SU-DHL-6 (cell line): ENCODE results near the gene ONECUT3.

ENCODE experiments used
- H2AFZ ChIP-seq: fragments of 200-600 bp; sonication (generic); 2 replicates; pipeline ENCODE4 v1.6.1; 2014; ENCODE audit warnings: low read depth, mild to moderate bottlenecking, moderate library complexity, mixed read lengths, antibody characterized with exemption, low read length; ENCODE audit not compliant: severe bottlenecking
- H3F3A ChIP-seq: fragments of 200-600 bp; shearing (Covaris generic); 2 replicates; pipeline ENCODE4 v1.6.0; 2016; ENCODE audit warnings: antibody characterized with exemption, mild to moderate bottlenecking; ENCODE audit not compliant: insufficient read depth
- H3K27ac ChIP-seq: fragments of 200-600 bp; sonication (generic); 2 replicates; pipeline ENCODE4 v1.5.1; 2016; ENCODE audit warnings: low read depth, mild to moderate bottlenecking, low read length, moderate library complexity, mixed read lengths
- H3K27me3 ChIP-seq: fragments of 200-600 bp; sonication (generic), shearing (Covaris generic); 2 replicates; pipeline ENCODE4 v1.6.0; 2014; ENCODE audit warnings: mild to moderate bottlenecking, low read length
- H3K36me3 ChIP-seq: fragments of 200-600 bp; sonication (generic); 2 replicates; pipeline ENCODE4 v1.6.1; 2014; ENCODE audit warnings: mild to moderate bottlenecking, low read length, mixed read lengths
- H3K4me2 ChIP-seq: fragments of 300-600, 200-600 bp; shearing (Covaris generic), sonication (generic); 2 replicates; pipeline ENCODE4 v1.6.0; 2014; ENCODE audit warnings: low read length, low read depth, mild to moderate bottlenecking; ENCODE audit not compliant: poor library complexity, severe bottlenecking
- H3K4me3 ChIP-seq: fragments of 200-600 bp; sonication (generic); 2 replicates; pipeline ENCODE4 v1.5.1; 2014; ENCODE audit warnings: antibody characterized with exemption, low read length, mild to moderate bottlenecking, mixed read lengths; ENCODE audit not compliant: insufficient read depth, poor library complexity, severe bottlenecking
- H3K79me2 ChIP-seq: fragments of 200-600 bp; sonication (generic); 2 replicates; pipeline ENCODE4 v1.6.1; 2014; ENCODE audit warnings: mild to moderate bottlenecking, low read length, moderate library complexity; ENCODE audit not compliant: insufficient read depth
- H3K9ac ChIP-seq: fragments of 200-600 bp; sonication (generic); 2 replicates; pipeline ENCODE4 v1.7.0; 2014; ENCODE audit warnings: mild to moderate bottlenecking, low read length
- H3K9me2 ChIP-seq: fragments of 200-600 bp; sonication (generic); replicated peaks from 2 replicates; pipeline ENCODE4 v1.6.1; 2014; ENCODE audit warnings: low read length; ENCODE audit not compliant: insufficient read depth
- H3K9me3 ChIP-seq: fragments of 200-600 bp; sonication (generic); 2 replicates; pipeline ENCODE4 v1.6.1; 2014; ENCODE audit warnings: low read length, mixed read lengths; ENCODE audit not compliant: insufficient read depth
- H4K20me1 ChIP-seq: fragments of 200-600 bp; sonication (generic); 2 replicates; pipeline ENCODE4 v1.6.1; 2014; ENCODE audit warnings: low read depth, mild to moderate bottlenecking, antibody characterized with exemption, low read length, moderate library complexity, mixed read lengths
- EZH2phosphoT487 ChIP-seq: fragments of 200-600 bp; sonication (generic), shearing (Covaris generic); conservative IDR thresholded peaks from 2 replicates; pipeline ENCODE4 v1.6.1; 2018; ENCODE audit warnings: mild to moderate bottlenecking, antibody characterized with exemption, low read length, moderate library complexity, mixed read lengths
- TF ChIP-seq, protein P1 (sequence below): fragments of 200-600 bp; sonication (generic); IDR thresholded peaks from one replicate; pipeline ENCODE4 v1.5.1; 2017; ENCODE audit warnings: antibody characterized with exemption, mild to moderate bottlenecking, low read length, moderate library complexity; ENCODE audit not compliant: insufficient read depth, poor library complexity, severe bottlenecking

ONECUT3 gene

DNA sequence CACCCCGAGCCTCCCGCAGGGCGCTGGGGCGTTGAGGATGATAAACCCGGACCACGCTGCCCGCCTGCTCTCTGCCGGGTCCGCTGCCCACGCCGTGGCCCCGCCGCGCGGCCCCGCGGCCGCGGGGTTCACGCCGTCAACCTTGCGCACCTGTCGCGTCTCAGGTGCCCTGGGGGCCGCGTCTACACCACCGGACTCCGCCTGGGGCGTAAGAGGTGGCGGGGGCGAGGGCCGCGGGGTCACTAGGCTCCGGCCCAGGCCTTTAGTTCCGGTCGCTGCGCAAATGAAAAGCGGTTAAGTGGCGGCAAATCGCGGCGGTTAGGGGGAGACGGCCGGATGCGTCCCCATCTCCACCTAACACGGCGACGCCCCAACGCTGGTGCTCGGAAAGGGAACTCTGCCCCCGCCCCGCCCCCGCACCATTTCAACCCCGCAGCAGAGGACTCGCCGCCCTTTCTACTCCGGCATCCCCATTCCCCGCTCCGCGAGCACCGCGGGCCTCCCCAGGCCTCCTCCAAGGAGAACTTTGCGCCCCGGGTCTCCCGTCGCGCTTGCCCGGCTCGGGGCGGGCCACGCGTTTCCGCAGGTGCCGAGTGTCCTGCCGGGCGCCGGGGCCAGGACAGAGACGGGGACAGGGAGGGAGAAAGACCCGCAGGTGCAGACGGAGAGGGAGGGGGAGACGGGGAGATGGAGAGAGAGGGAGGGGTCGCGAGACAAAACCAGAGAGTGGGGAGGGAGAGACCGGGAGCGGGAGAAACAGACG is 4.3 kb downstream of the ONECUT3 start:
- Histone ChIP-seq H3K36me3 (no peaks in the 10 kb centered on the region), H3K9me2 (no peaks in the 10 kb centered on the region), H3K4me2 (no peak overlapping the region), H3K79me2 (no peaks in the 10 kb centered on the region), H4K20me1 (no peaks in the 10 kb centered on the region), H2AFZ (no peak overlapping the region), H3K9me3 (no peaks in the 10 kb centered on the region), H3F3A (no peaks in the 10 kb centered on the region), H3K9ac (no peak overlapping the region), H3K4me3 (no peak overlapping the region), H3K27ac (no peak overlapping the region), H3K27me3 (no peaks in the 10 kb centered on the region)
- TF ChIP-seq EZH2phosphoT487, result no peak
- TF ChIP-seq, protein P1, sequence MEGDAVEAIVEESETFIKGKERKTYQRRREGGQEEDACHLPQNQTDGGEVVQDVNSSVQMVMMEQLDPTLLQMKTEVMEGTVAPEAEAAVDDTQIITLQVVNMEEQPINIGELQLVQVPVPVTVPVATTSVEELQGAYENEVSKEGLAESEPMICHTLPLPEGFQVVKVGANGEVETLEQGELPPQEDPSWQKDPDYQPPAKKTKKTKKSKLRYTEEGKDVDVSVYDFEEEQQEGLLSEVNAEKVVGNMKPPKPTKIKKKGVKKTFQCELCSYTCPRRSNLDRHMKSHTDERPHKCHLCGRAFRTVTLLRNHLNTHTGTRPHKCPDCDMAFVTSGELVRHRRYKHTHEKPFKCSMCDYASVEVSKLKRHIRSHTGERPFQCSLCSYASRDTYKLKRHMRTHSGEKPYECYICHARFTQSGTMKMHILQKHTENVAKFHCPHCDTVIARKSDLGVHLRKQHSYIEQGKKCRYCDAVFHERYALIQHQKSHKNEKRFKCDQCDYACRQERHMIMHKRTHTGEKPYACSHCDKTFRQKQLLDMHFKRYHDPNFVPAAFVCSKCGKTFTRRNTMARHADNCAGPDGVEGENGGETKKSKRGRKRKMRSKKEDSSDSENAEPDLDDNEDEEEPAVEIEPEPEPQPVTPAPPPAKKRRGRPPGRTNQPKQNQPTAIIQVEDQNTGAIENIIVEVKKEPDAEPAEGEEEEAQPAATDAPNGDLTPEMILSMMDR, result no peak

GRCh38 chr19:1758231-1758577 is 4.9 kb downstream of the ONECUT3 start:
- H3K9ac ChIP-seq, result no peak overlapping the region
- no peak for TF ChIP-seq EZH2phosphoT487
- TF ChIP-seq, protein P1, result no peak
- H3K27me3 ChIP-seq, result no peaks in the 10 kb centered on the region
- H2AFZ ChIP-seq, result no peak overlapping the region
- no peaks in the 10 kb centered on the region for H3F3A ChIP-seq
- no peaks in the 10 kb centered on the region for H3K9me3 ChIP-seq
- H3K4me2 ChIP-seq, result no peak overlapping the region
- no peaks in the 10 kb centered on the region for H3K36me3 ChIP-seq
- H3K79me2 ChIP-seq, result no peaks in the 10 kb centered on the region
- no peaks in the 10 kb centered on the region for H3K9me2 ChIP-seq
- no peaks in the 10 kb centered on the region for H4K20me1 ChIP-seq
- H3K27ac ChIP-seq, result no peak overlapping the region
- H3K4me3 ChIP-seq, result no peak overlapping the region

DNA sequence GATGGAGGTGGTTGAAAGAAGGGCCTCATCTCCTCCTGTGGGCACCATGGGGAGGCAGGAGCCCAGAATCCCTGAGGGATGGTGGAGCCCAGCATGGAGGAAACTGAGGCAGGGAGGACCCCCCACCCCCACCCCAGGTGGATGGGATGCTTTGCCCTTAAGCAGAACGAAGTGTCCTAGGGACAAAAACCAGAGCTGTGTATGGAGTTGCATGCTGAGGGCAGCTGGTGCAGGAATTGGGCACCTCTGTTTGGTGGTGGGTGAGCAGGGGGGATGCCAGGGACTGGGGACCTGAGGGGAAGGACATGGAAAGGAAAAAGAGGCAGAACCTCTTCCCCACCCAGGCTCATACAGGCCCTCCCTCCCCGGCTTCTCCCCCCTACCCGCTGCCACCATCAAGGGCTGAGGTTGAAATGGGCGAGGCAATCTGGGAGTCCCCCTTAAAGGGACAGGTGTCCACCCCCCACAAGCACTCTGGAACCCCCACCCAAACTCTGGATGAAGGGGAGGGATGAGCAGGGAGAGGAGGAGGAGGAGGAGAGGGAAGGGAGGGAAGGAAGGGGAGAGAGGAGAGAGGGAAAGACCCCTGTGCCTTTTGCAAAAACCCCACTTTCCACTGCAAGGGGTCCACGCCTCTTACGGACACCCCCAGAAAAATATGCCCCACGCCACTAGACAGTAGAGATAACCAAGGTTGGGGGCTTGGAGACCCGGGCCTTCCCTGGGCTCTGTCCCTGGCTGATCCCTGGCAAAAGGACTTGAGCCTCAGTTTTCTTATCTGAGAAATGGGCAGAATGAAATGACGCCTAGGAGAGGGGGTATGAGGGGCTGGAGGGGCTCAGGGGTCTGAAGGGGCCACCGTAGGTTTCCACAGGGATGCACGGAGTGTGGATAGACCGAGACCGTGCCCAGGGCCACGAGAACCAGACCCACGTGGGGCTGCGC is 5.9 kb downstream of the ONECUT3 start:
- Histone ChIP-seq H3K4me3 (no peak overlapping the region), H3K79me2 (no peaks in the 10 kb centered on the region), H3K9me3 (no peaks in the 10 kb centered on the region), H2AFZ (no peak overlapping the region), H3K27ac (no peak overlapping the region), H3K27me3 (no peaks in the 10 kb centered on the region), H3K4me2 (no peak overlapping the region), H3K36me3 (no peaks in the 10 kb centered on the region), H3K9ac (no peak overlapping the region), H4K20me1 (no peaks in the 10 kb centered on the region), H3K9me2 (no peaks in the 10 kb centered on the region), H3F3A (no peaks in the 10 kb centered on the region)
- no peak for TF ChIP-seq EZH2phosphoT487
